ENCODE measurements around the gene BCKDHB. TPM values are rescaled to one million over a fixed set of nuclear protein-coding genes. Genes with fewer than 3 reads are reported as not detected.

The BCKDHB gene
- total RNA-seq, 1 experiment from 2014 or later, result 20.0 TPM

DNA sequence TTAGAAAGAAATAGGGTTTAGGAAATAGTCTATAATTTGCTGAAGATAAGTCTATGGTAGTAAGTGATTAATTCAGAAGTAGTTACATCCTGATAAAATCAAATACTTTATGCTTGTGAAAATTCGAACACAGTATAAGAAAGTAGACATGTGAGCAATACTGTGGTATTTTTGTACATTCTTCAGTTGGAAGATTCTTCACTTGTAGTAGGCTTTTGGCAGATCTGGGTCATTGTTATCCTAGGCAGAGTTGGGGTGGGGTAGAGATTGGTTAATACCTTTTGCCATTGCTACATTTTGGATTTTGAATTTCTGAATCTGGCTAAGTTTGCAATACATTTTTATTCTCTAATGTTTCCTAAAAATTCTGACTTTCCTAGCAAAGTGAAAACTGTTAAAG is 197.5 kb downstream of the BCKDHB start:
- no TSS peak for BruUV-seq (replicated peaks)
- ChIA-PET CTCF (no interaction called here), POLR2A (ENCODE audit: low non-redundant PET) (no interaction called here)
- no peak for DNase-seq (ENCODE audit: low spot score)
- Histone ChIP-seq H3K36me3 (ENCODE audit: insufficient read depth, low read length, poor library complexity, severe bottlenecking) (no peaks in the 10 kb centered on the region), H3K4me1 (ENCODE audit: insufficient read depth, low read length, poor library complexity, severe bottlenecking) (no peaks in the 10 kb centered on the region), H3K27me3 (replicated peaks; ENCODE audit: insufficient read depth, low read depth, low read length, poor library complexity) (no peaks in the 10 kb centered on the region), H3K27ac (ENCODE audit: low read depth, low read length, poor library complexity, severe bottlenecking) (no peak overlapping the region), H3K9me3 (ENCODE audit: low read depth, low read length, poor library complexity, severe bottlenecking) (no peaks in the 10 kb centered on the region), H3K4me3 (ENCODE audit: low read depth, low read length, poor library complexity, severe bottlenecking) (no peak overlapping the region)
- TF ChIP-seq EZH2 (IDR thresholded peaks at IDR 0.05; ENCODE audit: borderline replicate concordance, low read depth, low read length, poor library complexity, severe bottlenecking), result no peak
- TF ChIP-seq, protein P1, sequence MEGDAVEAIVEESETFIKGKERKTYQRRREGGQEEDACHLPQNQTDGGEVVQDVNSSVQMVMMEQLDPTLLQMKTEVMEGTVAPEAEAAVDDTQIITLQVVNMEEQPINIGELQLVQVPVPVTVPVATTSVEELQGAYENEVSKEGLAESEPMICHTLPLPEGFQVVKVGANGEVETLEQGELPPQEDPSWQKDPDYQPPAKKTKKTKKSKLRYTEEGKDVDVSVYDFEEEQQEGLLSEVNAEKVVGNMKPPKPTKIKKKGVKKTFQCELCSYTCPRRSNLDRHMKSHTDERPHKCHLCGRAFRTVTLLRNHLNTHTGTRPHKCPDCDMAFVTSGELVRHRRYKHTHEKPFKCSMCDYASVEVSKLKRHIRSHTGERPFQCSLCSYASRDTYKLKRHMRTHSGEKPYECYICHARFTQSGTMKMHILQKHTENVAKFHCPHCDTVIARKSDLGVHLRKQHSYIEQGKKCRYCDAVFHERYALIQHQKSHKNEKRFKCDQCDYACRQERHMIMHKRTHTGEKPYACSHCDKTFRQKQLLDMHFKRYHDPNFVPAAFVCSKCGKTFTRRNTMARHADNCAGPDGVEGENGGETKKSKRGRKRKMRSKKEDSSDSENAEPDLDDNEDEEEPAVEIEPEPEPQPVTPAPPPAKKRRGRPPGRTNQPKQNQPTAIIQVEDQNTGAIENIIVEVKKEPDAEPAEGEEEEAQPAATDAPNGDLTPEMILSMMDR (conservative IDR thresholded peaks at IDR 0.05; ENCODE audit: low read depth, low read length), result no peak
- intact Hi-C loops (cut with micrococcal nuclease; ENCODE audit: unreplicated experiment), result no loop called here

DNA sequence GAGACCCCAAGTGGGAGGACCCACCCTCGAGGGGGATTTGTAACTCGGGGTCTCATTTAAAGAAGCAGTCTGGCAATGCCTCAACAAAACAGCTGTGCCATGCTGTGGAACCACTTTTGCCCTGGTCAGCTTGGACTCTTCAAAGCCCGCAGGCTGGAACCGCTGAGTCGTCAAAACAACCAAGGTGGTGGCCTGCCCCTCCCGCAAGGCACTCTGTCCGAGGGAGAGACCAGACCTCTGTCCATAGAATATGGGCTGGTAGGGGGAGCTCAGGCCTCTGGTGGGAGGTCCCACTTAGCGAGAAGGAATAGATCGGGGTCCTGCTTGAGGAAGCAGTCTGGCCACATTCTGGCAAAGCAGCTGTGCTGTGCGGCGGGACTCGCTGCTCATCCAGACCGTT is 208.1 kb downstream of the BCKDHB start:
- CTCF ChIA-PET, result no interaction called here

DNA sequence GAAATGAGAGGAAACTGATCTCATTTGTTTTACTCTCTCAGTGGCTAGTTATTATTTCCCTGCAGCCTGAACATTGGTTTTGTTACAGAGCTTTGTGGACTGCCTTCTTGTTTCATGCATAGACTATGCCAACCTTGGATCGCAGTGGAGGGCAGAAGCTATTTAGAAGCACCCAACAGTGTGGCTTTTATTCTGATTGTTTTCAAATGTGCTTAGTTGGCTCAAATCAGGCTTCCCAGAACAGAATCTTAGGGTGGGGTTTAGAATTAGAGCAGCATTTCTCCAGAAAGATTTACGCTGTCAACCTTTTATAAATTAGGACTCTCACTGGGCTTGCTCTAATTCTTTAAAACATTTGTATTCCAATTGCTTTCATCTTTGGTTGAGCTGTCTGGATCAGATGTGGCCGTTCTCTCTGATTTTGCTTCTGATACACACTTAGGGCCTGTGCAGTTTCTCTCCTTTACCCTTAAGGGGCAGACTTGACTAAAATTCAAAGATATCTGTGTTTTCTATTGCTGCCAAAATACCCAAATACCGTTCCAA is 210.3 kb downstream of the BCKDHB start:
- Histone ChIP-seq H3K4me1 (ENCODE audit: insufficient read depth, low read length, poor library complexity, severe bottlenecking) (peaks cover 9% of the 10 kb centered on the region), H3K4me3 (ENCODE audit: low read depth, low read length, poor library complexity, severe bottlenecking) (no peak overlapping the region), H3K36me3 (ENCODE audit: insufficient read depth, low read length, poor library complexity, severe bottlenecking) (no peaks in the 10 kb centered on the region), H3K9me3 (ENCODE audit: low read depth, low read length, poor library complexity, severe bottlenecking) (no peaks in the 10 kb centered on the region), H3K27ac (ENCODE audit: low read depth, low read length, poor library complexity, severe bottlenecking) (peak overlapping the region; percentile 45), H3K27me3 (replicated peaks; ENCODE audit: insufficient read depth, low read depth, low read length, poor library complexity) (no peaks in the 10 kb centered on the region)
- intact Hi-C loops (cut with micrococcal nuclease; ENCODE audit: unreplicated experiment), result no loop called here
- ChIA-PET CTCF (no interaction called here), POLR2A (ENCODE audit: low non-redundant PET) (no interaction called here)
- TF ChIP-seq, protein P1 (conservative IDR thresholded peaks at IDR 0.05; ENCODE audit: low read depth, low read length), result peak; percentile 47; the same call in 1 of the 2 replicates
- no peak for TF ChIP-seq EZH2 (IDR thresholded peaks at IDR 0.05; ENCODE audit: borderline replicate concordance, low read depth, low read length, poor library complexity, severe bottlenecking)
- peak; percentile 35 for DNase-seq (ENCODE audit: low spot score)
- no TSS peak for BruUV-seq (replicated peaks)

More for the DNA sequence above, 208.1 kb downstream of the BCKDHB start:
- DNase-seq (ENCODE audit: low spot score), result no peak
- no peak overlapping the region for H3K27ac ChIP-seq (ENCODE audit: low read depth, low read length, poor library complexity, severe bottlenecking)
- no peak overlapping the region for H3K4me3 ChIP-seq (ENCODE audit: low read depth, low read length, poor library complexity, severe bottlenecking)
- intact Hi-C loops (cut with micrococcal nuclease; ENCODE audit: unreplicated experiment), result no loop called here
- TF ChIP-seq, protein P1 (conservative IDR thresholded peaks at IDR 0.05; ENCODE audit: low read depth, low read length), result no peak
- TF ChIP-seq EZH2 (IDR thresholded peaks at IDR 0.05; ENCODE audit: borderline replicate concordance, low read depth, low read length, poor library complexity, severe bottlenecking), result no peak
- no peaks in the 10 kb centered on the region for H3K27me3 ChIP-seq (replicated peaks; ENCODE audit: insufficient read depth, low read depth, low read length, poor library complexity)
- peaks cover 9% of the 10 kb centered on the region for H3K4me1 ChIP-seq (ENCODE audit: insufficient read depth, low read length, poor library complexity, severe bottlenecking)
- POLR2A ChIA-PET (ENCODE audit: low non-redundant PET), result no interaction called here
- no TSS peak for BruUV-seq (replicated peaks)
- no peaks in the 10 kb centered on the region for H3K36me3 ChIP-seq (ENCODE audit: insufficient read depth, low read length, poor library complexity, severe bottlenecking)
- no peaks in the 10 kb centered on the region for H3K9me3 ChIP-seq (ENCODE audit: low read depth, low read length, poor library complexity, severe bottlenecking)
